HG03575 (cell line): Measurements from ENCODE around the gene HLA-DOB.
"Not testable (repeated sequence)": the region's sequence is repeated elsewhere in the genome, so short reads cannot be mapped to it uniquely, and the experiment has no call there.

Experiments used
- ATAC-seq: cut with Tn5 transposase; IDR thresholded peaks from one replicate; pipeline ENCODE4 v1.9.1; 2021; ENCODE audit not compliant: unreplicated experiment, insufficient number of reproducible peaks, low FRiP score; ENCODE audit errors: extremely low read depth

Gene HLA-DOB

GRCh38 chr6:32819729-32820128 is 2.9 kb upstream of the HLA-DOB start:
- no peak for ATAC-seq

- ATAC-seq: no peak
Observed at GRCh38 chr6:32818867-32819266, 2.1 kb upstream of the HLA-DOB start.

GRCh38 chr6:32815996-32816395 is 806 bp downstream of the HLA-DOB start:
- no peak for ATAC-seq

GRCh38 chr6:32815115-32815514 is 1.7 kb downstream of the HLA-DOB start:
- ATAC-seq: no peak

- ATAC-seq: no peak
Observed at GRCh38 chr6:32814145-32814544, 2.7 kb downstream of the HLA-DOB start.

DNA sequence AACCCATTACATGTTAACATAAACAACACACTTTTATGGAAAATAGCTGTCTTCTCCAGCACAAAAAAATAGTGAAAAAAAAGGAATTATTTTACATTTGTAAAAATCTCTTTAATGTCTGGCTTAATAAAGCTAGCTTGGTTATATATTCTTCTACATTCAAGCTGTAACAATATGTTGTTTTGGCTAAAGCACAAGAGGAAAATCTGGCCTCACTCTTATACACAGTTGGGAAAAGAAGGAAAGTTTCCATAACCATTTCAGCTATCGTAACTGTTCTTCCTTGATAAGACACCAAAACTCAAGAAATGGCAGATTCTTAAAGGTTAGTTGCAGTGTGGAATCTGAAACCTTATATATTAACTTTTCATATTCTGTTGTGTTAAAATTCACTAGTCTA is 7.6 kb downstream of the HLA-DOB start:
- no peak for ATAC-seq

DNA sequence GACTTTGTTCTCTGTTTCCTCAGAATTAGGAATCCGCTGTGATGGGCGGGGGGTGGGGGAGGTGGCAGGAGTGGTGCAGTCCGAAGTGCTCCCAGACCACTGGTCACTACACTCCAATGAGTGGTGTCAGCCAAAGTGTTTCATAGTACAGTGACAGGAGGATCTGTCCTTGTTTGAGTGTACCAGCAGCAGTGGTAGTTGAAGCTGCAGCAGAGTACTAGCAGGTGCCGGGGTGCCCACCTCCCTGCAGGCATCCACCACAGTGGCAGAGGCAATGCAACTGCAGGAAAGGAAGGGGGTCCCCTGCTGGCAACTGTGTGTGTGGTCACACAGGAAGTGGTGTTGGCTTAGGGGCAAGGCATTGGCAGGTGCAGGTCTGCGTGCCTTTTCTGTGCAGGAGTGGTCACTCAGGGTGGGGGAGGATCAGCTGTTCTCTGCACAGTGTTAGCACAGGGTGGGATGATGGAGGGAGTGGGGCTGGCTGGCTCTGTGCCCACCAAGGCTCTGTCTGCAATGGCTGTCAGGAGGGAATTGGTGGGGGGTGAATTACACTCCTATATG is 9.7 kb downstream of the HLA-DOB start:
- no peak for ATAC-seq

- ATAC-seq: not testable (repeated sequence)
Observed at GRCh38 chr6:32805404-32805803, 11.4 kb downstream of the HLA-DOB start.

DNA sequence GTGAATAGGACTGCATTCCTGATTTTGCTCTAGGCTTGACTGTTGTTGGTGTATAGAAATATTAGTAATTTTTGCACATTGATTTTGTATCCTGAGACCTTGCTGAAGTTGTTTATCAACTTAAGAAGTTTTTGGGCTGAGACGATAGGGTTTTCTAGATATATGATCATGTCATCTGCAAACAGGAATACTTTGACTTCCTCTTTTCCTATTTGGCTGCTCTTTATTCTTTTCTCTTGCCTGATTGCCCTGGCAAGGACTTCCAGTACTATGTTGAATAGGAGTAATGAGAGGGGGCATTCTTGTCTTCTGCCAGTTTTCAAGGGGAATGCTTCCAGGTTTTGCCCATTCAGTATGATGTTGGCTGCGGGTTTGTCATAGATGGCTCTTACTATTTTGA is 13.4 kb downstream of the HLA-DOB start:
- no peak for ATAC-seq

DNA sequence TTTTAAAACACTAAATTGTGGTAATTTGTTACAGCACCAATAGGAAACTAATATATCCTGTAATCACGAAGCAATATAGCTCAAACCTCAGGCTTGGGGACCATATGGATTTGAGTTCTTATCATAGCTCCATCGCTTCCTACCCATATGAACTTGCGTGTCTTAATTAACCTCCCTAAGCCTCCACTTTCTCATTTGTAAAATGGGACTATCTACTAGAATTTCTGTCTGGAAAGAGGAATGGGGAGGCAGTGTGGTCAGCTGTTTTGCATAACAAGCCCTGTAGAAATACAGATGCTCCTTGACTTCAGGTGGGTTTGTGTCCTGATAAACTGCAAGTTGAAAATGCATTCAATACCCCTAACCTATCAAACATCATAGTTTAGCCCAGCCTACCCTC is 17.1 kb downstream of the HLA-DOB start:
- no peak for ATAC-seq

DNA sequence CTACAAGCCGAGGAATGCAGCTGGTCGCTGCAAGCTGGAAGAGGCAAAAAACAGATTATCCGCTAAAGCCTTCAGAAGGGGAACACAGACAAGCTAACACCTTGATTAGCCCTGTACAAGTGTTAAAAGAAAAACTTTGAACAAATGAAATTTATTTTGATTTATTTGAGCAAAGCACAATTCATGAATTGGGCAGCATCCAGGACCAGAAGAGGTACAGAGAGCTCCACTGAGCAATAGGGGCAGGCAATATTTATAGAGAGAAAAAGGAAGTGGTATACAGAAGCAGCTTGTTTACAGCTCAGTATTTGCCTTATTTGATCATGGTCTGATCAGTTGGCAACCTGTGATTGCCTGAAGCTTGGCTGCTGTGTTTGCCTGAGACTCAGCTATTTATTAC is 17.6 kb downstream of the HLA-DOB start:
- no peak for ATAC-seq

- no peak for ATAC-seq
Observed at GRCh38 chr6:32796848-32797776, 19.7 kb downstream of the HLA-DOB start.

- ATAC-seq: no peak
Observed at GRCh38 chr6:32794510-32794909, 22.3 kb downstream of the HLA-DOB start.

DNA sequence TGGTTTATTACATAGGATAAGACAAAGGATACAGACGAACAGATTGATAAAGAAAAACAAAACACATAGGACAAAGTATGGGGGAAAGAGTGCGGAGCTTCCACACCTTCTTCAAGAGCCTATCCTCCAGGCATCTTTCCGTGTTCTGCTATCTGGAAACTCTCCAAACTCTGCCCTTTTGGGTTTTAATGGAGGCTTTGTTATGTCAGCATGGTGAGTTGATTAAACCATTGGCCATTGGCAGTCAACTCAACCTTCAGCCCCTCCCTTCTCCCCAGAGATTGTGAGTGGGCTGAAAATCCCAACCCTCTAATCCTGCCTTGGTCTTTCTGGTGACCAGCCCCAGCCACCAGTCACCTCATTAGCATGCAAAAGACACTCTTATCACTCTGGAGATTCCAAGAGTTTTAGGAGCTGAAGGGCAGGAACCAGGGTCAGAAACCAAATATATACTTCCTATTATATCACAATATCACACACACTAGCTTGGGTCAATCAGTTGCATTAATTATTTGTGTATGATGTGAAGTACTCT is 23.8 kb downstream of the HLA-DOB start:
- ATAC-seq: no peak

- ATAC-seq: no peak
Observed at GRCh38 chr6:32790306-32790705, 26.5 kb downstream of the HLA-DOB start.

- no peak for ATAC-seq
Observed at GRCh38 chr6:32785781-32786533, 30.8 kb downstream of the HLA-DOB start.

- not testable (repeated sequence) for ATAC-seq
Observed at GRCh38 chr6:32782923-32783322, 33.9 kb downstream of the HLA-DOB start.

GRCh38 chr6:32779036-32779435 is 37.8 kb downstream of the HLA-DOB start:
- no peak for ATAC-seq

DNA sequence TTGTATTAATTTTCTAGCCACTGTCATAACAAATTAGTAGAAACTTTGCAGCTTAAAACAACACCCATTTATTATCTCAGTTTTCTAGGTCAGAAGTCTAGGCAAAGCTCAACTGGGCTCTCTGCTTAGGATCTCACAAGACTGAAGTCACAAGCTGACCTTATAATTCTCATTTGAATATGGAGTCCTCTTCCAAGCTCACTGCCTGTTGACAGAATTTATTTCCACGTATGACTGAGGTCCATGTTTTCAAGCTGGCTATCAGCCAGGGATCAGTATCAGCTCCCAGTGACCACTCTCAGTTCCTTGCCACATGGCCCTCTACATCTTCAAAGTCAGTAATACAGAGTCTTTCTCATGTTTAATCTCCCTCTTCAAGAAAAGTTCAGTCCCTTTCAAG is 41.7 kb downstream of the HLA-DOB start:
- ATAC-seq: no peak

- ATAC-seq: no peak
Observed at GRCh38 chr6:32774426-32774825, 42.4 kb downstream of the HLA-DOB start.
